CMK (cell line): ENCODE measurements around the gene KATNIP.
A peak's percentile ranks its signal among the peaks of the same experiment; 100 is the strongest.
"Not testable (repeated sequence)": the region's sequence is repeated elsewhere in the genome, so short reads cannot be mapped to it uniquely, and the experiment has no call there.

Experiments used
- DNase-seq: peaks from one replicate; pipeline ENCODE4 v3.0.0-alpha.2; 2010; ENCODE audit warnings: low read depth

KATNIP gene

GRCh38 chr16:27538528-27538927, 11.4 kb upstream of the KATNIP start:
- DNase-seq = peak; percentile 45

GRCh38 chr16:27539120-27539519, 10.8 kb upstream of the KATNIP start:
- no peak for DNase-seq

GRCh38 chr16:27539636-27540035, 10.3 kb upstream of the KATNIP start:
- no peak for DNase-seq

- DNase-seq = no peak
These were observed 6.1 kb upstream of the KATNIP start for GRCh38 chr16:27543801-27544200.

DNA sequence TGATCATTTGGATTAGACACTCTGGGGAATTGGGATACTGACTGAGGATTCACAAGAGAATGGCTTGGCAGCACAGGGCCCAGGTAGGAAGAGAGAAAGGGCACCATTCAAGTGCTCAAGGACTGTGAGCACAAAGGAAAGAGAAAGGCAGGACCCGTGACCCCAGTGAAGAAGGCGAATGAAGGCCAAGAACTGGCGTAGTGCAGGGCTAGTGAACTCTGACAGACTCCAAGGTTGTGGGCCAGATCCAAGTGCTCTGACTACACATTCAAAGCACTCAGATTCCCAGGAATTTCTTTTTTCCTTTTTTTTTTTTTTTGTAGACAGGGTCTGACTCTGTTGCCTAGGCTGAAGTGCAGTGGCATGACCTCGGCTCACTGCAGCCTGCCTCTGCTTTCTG, 5.3 kb upstream of the KATNIP start:
- no peak for DNase-seq

DNA sequence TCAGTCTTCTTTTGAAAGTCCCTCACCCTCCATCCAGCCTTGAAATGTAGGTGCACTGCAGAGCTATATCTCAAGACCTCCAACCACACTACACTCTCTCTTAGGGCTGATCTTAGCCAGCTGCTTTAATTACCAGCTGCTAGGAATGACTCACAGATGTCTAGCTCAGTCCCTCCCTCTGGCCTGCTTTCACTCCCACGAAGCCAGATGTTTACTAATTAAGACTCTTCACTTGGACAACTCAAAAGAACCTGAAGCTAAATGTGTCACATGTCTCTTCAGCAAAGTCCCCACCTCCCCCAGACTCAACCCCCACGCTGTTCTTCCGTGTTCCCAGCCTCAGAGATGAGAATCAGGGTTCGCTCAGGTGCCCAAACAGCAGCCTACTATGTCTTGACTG, 2.8 kb upstream of the KATNIP start:
- no peak for DNase-seq

GRCh38 chr16:27547851-27548250, 2.1 kb upstream of the KATNIP start:
- no peak for DNase-seq

DNA sequence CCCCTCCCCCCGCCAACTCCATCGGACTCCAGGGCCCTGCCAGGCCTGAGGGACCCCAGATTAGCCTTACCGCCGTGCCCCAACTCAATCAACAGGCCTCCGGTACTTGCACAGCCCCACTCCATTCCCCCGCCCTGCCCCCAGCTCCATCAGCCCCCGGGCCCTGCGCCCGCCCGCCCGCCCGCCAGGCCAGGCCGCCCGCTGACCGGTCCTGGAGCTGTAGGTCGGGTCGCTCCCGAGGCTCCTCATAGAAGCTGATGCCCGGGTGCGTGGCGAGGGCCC, 539 bp upstream of the KATNIP start:
- no peak for DNase-seq

GRCh38 chr16:27550582-27550920, 607 bp downstream of the KATNIP start:
- no peak for DNase-seq

DNA sequence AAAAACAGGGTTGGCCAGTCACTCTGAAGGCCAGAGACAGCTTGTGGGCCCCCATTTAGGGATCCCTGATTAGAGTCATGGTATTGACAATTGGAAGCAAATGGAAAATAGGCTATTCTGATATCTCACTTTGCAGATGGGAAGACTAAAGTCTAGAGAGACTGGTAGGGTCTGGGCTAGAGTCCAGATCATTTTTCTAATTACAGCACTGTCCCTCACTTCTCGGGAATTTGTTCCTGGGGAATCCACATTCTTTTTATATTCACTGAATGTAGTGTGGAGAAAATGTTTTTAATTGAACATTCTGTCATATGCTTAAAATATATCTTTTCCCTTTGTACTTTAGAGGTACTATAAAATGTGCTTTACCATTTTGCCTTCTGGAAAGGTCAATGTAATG, 1.1 kb downstream of the KATNIP start:
- DNase-seq = no peak

DNA sequence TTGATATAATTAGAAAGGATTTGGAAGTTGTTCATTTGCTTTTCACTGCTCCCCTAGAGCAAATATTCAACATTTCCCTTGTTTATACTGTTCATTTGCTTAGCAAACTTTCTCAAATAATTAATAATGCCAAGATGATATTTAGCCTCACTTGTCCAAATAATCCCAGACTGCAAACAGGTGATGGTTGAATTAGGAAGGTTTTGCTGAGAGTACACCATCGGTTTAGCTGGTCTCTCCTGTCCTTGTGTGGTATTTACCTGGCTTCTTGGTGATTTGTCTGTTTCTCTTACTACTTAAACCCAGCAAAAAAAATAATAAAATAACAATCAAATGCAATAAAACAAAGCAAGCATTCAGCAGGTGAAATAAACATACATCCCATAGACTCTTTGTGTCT, 6.5 kb downstream of the KATNIP start:
- no peak for DNase-seq

- DNase-seq = no peak
These were observed 8.5 kb downstream of the KATNIP start for GRCh38 chr16:27558434-27558833.

- DNase-seq = no peak
These were observed 9.0 kb downstream of the KATNIP start for GRCh38 chr16:27558932-27559331.

GRCh38 chr16:27561216-27561615, 11.3 kb downstream of the KATNIP start:
- DNase-seq = no peak

DNA sequence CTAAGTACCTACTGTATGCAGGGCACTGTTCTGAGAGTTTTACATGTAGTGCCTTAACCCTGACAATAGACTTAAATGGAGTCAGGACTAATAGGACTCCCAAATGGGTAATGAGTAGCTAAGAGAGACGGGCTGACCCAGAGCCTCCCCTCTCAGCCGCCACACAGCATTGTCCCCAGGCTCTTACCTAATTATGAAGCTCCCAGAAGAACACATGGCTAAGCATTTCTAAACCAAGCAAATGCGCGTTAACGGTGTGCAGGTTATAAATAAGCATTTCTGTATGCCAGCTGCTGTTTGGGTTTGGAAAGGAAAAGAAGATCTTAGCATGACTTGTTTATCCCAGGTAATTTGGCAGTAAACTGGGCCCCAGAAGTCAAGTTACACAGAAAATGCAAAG, 14.3 kb downstream of the KATNIP start:
- no peak for DNase-seq

GRCh38 chr16:27566417-27566816, 16.5 kb downstream of the KATNIP start:
- DNase-seq = peak; percentile 52

DNA sequence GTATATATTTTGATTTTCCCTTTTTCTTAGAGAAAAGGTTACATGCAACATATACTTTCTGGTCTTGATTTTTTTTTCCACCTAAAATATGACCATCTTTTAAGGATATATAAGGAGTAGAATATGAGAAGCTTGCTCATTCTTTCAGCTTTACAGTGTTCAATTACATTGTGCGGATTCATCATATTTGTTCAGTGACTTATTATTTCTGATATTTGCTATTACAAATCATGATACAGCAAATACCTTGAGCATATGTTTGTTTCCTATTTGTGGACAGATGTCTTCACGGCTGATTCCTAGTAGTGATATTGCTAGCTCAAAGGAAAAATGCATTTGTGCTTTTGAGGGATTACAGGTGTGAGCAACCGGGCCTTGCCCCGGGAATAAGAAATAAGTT, 18.1 kb downstream of the KATNIP start:
- DNase-seq = no peak

- DNase-seq = not testable (repeated sequence)
These were observed 21.0 kb downstream of the KATNIP start for GRCh38 chr16:27570986-27571385.

DNA sequence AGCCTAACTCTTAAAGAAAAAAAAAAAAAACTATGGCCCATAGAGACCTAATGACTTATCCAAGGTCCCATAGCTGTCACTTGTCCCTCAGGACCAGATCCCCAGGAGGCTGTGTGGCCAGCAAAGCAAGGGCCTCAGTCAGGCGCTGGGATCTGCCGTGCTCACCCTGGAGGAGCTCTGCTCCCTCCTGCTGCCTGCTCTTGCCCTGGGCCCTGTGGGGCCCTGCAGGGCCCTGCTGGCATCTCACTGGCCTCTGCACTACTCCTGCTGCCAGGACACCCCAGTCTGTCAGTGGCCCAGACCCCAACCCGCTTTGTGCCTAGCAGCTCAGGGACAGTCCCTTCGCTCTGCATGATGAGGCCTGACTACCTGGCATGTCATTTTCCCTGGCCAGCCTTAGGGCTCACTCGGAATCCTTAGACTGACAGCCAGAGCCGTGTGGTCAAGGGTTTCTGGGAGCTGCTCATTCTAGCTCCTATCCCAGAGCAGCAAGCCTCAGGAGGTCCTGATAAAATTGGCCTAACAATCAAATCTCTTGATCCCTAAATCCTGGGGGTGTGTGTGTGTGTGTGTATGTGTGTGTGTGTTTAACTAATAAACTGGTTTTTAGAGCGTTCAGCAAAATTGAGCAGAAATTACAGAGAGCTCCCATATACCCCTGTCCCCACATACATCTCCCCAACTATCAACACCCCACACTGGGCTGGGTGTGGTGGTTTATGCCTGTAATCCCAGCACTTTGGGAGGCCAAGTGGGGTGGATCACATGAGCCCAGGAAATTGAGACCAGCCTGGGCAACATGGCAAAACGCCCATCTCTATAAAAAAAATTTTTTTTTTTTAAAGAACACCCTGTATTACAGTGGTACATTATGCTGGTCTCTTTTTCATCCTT, 21.7 kb downstream of the KATNIP start:
- DNase-seq = no peak

DNA sequence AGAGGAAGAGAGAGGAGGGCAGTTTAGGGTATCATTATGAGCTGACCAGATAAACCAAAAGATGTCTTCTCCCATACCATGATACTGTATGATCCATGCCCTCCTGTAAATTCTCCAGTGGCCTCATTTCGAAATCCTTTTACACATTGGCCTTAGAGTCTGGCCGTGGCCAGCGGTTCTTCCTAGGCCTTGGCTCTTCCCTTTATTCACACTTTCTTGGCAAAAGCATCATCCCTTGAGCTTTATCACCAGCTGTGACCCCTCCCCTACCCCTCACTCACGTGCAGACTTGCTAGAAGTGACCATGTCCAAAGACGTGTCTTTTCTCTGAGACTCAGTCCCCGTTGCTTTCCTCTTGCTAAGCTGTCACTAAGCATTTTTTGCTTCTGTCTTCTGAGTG, 22.8 kb downstream of the KATNIP start:
- DNase-seq = no peak

DNA sequence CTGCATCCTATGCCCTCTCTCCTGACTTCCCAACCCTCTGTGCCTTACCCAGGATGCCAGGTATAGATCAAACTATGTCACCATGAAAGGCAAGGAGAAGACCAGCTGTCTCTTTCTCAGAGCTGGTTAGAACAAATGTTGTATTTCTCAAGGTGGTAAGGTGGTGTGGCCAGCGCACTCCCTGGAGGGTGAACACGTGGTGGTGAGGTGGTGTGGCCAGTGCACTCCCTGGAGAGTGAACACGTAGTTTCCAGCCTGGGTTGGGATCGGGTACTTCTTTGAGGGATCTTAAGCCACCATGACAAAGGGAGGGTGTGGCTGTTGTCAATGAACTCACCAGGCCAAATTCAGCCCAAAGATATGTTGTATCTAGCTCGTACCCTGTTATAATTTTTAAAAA, 26.8 kb downstream of the KATNIP start:
- DNase-seq = no peak

DNA sequence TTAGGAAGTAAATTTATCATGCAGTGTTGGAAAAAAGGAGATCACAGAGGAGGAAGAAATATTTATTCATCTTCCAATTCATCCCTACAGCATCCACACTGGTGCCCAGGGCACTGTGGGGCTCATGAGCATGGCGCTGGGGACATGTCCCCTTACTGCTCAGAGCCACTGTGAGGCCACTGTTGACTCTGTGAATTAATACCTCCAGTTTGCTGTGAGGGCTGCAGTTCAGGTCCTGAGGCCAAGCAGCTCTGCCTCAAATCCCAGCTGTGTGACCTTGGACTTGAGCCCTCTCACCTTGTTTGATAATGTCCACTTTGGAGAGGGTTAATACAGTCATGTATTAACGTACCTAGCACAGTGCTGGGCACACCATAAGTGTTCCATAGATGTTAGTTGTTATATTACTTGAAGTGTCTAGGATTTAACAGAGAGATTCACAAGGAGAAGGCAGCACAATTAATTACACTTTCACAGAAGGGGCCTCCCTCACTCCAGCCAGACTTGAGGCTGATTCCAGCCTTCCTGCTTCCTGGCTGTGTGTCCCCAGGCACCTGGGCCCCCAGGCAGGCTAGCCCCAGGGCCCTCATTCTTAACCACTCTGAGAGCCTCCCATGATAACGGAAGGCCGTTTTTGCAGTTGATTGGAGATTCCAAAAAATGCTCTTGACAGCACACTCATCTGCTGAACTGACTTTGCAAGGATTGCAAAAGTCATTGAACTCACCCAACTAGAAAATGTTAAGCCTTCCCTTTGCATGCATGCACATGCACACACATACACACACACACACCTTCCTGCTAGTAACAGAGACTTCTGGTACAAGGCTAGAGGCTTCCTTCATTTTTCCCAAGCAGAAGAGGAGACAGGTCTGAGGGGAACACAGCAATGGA, 29.4 kb downstream of the KATNIP start:
- no peak for DNase-seq

DNA sequence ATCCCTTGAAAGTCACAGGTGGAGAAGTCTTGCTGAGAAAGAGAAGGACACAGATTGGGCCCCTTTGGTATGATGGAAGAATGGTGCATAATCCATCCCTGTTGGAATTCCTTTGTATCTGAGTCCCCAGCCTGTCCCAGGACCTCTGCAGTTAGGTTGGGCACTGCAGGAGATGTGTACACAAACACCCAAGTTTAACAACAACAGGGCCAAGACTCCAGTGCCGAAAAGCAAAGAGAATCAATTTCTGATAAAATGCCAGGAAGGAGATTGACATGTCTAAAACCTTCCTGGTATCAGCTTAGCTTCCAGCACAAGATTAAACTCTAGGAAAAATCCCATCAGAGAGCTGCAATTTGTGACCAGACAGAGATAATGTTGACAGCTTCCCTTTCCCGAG, 32.9 kb downstream of the KATNIP start:
- no peak for DNase-seq

DNA sequence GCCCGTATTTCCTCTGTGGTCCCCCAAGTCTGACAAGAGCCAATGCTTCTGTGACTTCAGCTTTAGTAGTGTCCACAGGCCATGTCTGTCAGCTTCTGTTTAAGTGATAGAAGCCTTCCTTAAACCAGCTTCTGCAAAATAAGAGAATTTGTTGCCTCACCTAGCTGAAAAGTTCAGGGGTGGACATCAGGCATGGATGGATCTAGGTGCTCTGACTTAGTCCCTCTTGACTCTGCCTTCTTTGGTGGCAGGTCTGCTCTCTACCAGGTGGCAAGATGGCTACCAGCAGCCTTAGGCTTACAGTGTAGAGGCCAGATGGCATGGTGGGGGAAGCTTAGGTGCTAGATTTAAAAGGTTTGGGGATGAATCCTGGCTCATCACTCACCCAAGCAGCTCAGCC, 33.7 kb downstream of the KATNIP start:
- DNase-seq = no peak
